Femur (tissue), 1 donor: ENCODE results near the gene DHDH.
A peak's percentile ranks its signal among the peaks of the same experiment; 100 is the strongest.

Experiments used
- DNase-seq: peaks from one replicate; pipeline ENCODE4 v3.0.0-alpha.2; 2017

Gene DHDH

GRCh38 chr19:48950830-48951519 is 17.5 kb downstream of the DHDH start:
- no peak for DNase-seq

GRCh38 chr19:48953141-48953540 is 19.6 kb downstream of the DHDH start:
- DNase-seq: no peak

GRCh38 chr19:48953990-48954594 is 20.6 kb downstream of the DHDH start:
- DNase-seq: no peak

GRCh38 chr19:48954595-48955307 is 21.3 kb downstream of the DHDH start, which contains the start of gene BAX:
TSS of gene BAX (plus strand) at chr19:48954875. CDS start at chr19:48954929, 54 bp downstream.
- peak; percentile 98 for DNase-seq

GRCh38 chr19:48955308-48955958 is 21.9 kb downstream of the DHDH start:
- DNase-seq: no peak

GRCh38 chr19:48958006-48958405 is 24.5 kb downstream of the DHDH start:
- DNase-seq: no peak

GRCh38 chr19:48959341-48960239 is 26.1 kb downstream of the DHDH start:
- DNase-seq: no peak

- no peak for DNase-seq
Observed at GRCh38 chr19:48961051-48961649, 27.7 kb downstream of the DHDH start.

GRCh38 chr19:48961673-48962028 is 28.2 kb downstream of the DHDH start:
- no peak for DNase-seq

- DNase-seq: peak; percentile 69
Observed at GRCh38 chr19:48962029-48962848, 28.7 kb downstream of the DHDH start.

- DNase-seq: no peak
Observed at GRCh38 chr19:48962849-48963165, 29.3 kb downstream of the DHDH start.

GRCh38 chr19:48963371-48964204 is 30.1 kb downstream of the DHDH start:
- DNase-seq: peak; percentile 86

- no peak for DNase-seq
Observed at GRCh38 chr19:48964205-48965039, 30.9 kb downstream of the DHDH start.

- DNase-seq: peak; percentile 98
Observed at GRCh38 chr19:48965040-48965805, 31.7 kb downstream of the DHDH start, which contains the start of gene FTL. TSS of gene FTL (plus strand) at chr19:48965309. CDS start at chr19:48965508, 199 bp downstream.

- DNase-seq: peak; percentile 93
Observed at GRCh38 chr19:48965806-48966540, 32.5 kb downstream of the DHDH start.

- no peak for DNase-seq
Observed at GRCh38 chr19:48966541-48967345, 33.2 kb downstream of the DHDH start.
